GM19438 (cell line): Measurements from ENCODE around the gene HECTD4.
A peak's percentile ranks its signal among the peaks of the same experiment; 100 is the strongest.
"Not testable (repeated sequence)": the region's sequence is repeated elsewhere in the genome, so short reads cannot be mapped to it uniquely, and the experiment has no call there.

ENCODE experiments used
- ATAC-seq: cut with Tn5 transposase; IDR thresholded peaks from one replicate; pipeline ENCODE4 v1.9.1; 2021; ENCODE audit warnings: low read depth; ENCODE audit not compliant: unreplicated experiment

Gene HECTD4

GRCh38 chr12:112406519-112407488 lies 24.6 kb upstream of the HECTD4 start:
- no peak for ATAC-seq

- no peak for ATAC-seq
Observed at GRCh38 chr12:112401903-112402498, 19.8 kb upstream of the HECTD4 start.

- ATAC-seq: no peak
Observed at GRCh38 chr12:112401054-112401453, 18.8 kb upstream of the HECTD4 start.

- no peak for ATAC-seq
Observed at GRCh38 chr12:112393328-112393727, 11.1 kb upstream of the HECTD4 start.

GRCh38 chr12:112389922-112390654 lies 7.9 kb upstream of the HECTD4 start:
- ATAC-seq: not testable (repeated sequence)

GRCh38 chr12:112389228-112389627 lies 7.0 kb upstream of the HECTD4 start:
- no peak for ATAC-seq

- ATAC-seq: no peak
Observed at GRCh38 chr12:112386726-112387125, 4.5 kb upstream of the HECTD4 start.

GRCh38 chr12:112382866-112383265 lies 635 bp upstream of the HECTD4 start:
- no peak for ATAC-seq

GRCh38 chr12:112381406-112381882 lies 787 bp downstream of the HECTD4 start:
- peak; percentile 42 for ATAC-seq

GRCh38 chr12:112380663-112381405 lies 1.4 kb downstream of the HECTD4 start:
- ATAC-seq: no peak

- no peak for ATAC-seq
Observed at GRCh38 chr12:112375105-112375504, 7.1 kb downstream of the HECTD4 start.

GRCh38 chr12:112374166-112374740 lies 8.0 kb downstream of the HECTD4 start:
- ATAC-seq: no peak

GRCh38 chr12:112370868-112371510 lies 11.2 kb downstream of the HECTD4 start:
- ATAC-seq: no peak

GRCh38 chr12:112370199-112370598 lies 12.0 kb downstream of the HECTD4 start:
- ATAC-seq: no peak

- no peak for ATAC-seq
Observed at GRCh38 chr12:112368856-112369255, 13.4 kb downstream of the HECTD4 start.

- no peak for ATAC-seq
Observed at GRCh38 chr12:112367965-112368364, 14.3 kb downstream of the HECTD4 start.

GRCh38 chr12:112362310-112362709 lies 19.9 kb downstream of the HECTD4 start:
- no peak for ATAC-seq

GRCh38 chr12:112361271-112361670 lies 21.0 kb downstream of the HECTD4 start:
- no peak for ATAC-seq

GRCh38 chr12:112359290-112359689 lies 22.9 kb downstream of the HECTD4 start:
- ATAC-seq: no peak
